Measurements from ENCODE around the gene ZNF57. TPM values are rescaled to one million over a fixed set of nuclear protein-coding genes. Genes with fewer than 3 reads are reported as not detected.

Gene ZNF57
- total RNA-seq: 1 to 10 TPM; 3.2 to 7.7 (median 5.3) TPM

- Histone ChIP-seq H3K27ac (peak within 1 kb of the TSS in 1 of 2 donors; percentile 65), H3K9me3 (no peaks in the 10 kb centered on the region), H3K36me3 (no peaks in the 10 kb centered on the region), H3K4me1 (peaks cover 0 to 4% of the 10 kb centered on the region in 2 donors), H3K27me3 (no peaks in the 10 kb centered on the region), H3K4me3 (peak within 1 kb of the TSS; percentile 74 to 85)
- no peak for TF ChIP-seq CTCF (IDR thresholded peaks at IDR 0.05)
- peak in 1 of 2 donors; percentile 40 for TF ChIP-seq POLR2A (IDR thresholded peaks at IDR 0.05)
- DNase-seq: peak; percentile 98 to 100
- intact Hi-C loops (cut with DNase I; ENCODE audit: low total_unique reads): no loop called here
These were observed at the start of gene ZNF57 for GRCh38 chr19:2900296-2901252. Gene ZNF57, plus strand, starts transcription at chr19:2900928. Its CDS starts 118 bp downstream, at chr19:2901046.

GRCh38 chr19:2852598-2852997 lies 48.1 kb upstream of the ZNF57 start:
- intact Hi-C loops (cut with DNase I; ENCODE audit: low total_unique reads): no loop called here
- Histone ChIP-seq H3K27ac (no peak overlapping the region), H3K9me3 (peaks cover 0 to 54% of the 10 kb centered on the region in 2 donors), H3K4me1 (no peaks in the 10 kb centered on the region), H3K36me3 (no peaks in the 10 kb centered on the region), H3K27me3 (no peaks in the 10 kb centered on the region), H3K4me3 (no peak overlapping the region)
- TF ChIP-seq POLR2A (IDR thresholded peaks at IDR 0.05) (no peak), CTCF (IDR thresholded peaks at IDR 0.05) (no peak)
- DNase-seq: no peak

- DNase-seq: no peak
- H3K27ac ChIP-seq: no peak overlapping the region
- H3K27me3 ChIP-seq: no peaks in the 10 kb centered on the region
- H3K4me3 ChIP-seq: no peak overlapping the region
- intact Hi-C loops (cut with DNase I; ENCODE audit: low total_unique reads): no loop called here
- H3K36me3 ChIP-seq: no peaks in the 10 kb centered on the region
- H3K9me3 ChIP-seq: peaks cover 0 to 54% of the 10 kb centered on the region in 2 donors
- TF ChIP-seq POLR2A (IDR thresholded peaks at IDR 0.05) (no peak), CTCF (IDR thresholded peaks at IDR 0.05) (no peak)
- H3K4me1 ChIP-seq: no peaks in the 10 kb centered on the region
These were observed 47.6 kb upstream of the ZNF57 start for GRCh38 chr19:2853015-2853606.

- intact Hi-C loops (cut with DNase I; ENCODE audit: low total_unique reads): no loop called here
- Histone ChIP-seq H3K4me3 (no peak overlapping the region), H3K4me1 (no peaks in the 10 kb centered on the region), H3K27me3 (no peaks in the 10 kb centered on the region), H3K9me3 (peaks cover 0 to 54% of the 10 kb centered on the region in 2 donors), H3K27ac (no peak overlapping the region), H3K36me3 (no peaks in the 10 kb centered on the region)
- DNase-seq: no peak
- TF ChIP-seq POLR2A (IDR thresholded peaks at IDR 0.05): no peak
- TF ChIP-seq CTCF (IDR thresholded peaks at IDR 0.05): no peak
These were observed 45.9 kb upstream of the ZNF57 start for GRCh38 chr19:2854849-2855248.

All from uterus (tissue), 4 donors.